ENCODE results near the gene GREB1.

GREB1 gene

DNA sequence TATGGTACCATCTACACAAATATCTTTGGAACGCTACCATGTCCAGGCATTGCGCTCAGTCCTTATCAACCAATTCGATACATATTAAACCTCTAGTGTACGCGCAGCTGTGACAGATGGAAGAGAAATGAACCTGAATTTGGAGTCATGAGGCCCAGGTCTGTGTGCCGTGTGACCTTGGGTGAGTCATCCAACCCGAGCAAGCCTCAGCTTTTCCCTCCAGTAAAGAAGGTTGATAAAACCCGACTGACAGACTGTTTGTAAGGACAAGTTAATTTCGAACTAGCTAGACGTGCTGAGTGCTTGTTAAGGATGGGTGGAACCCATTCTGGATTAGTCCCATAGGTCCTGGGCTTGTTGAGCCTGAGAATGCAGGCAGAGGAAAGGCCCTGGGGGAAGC is 28.2 kb downstream of the GREB1 start:
- H3K36me3 ChIP-seq: peaks cover 3% of the 10 kb centered on the region; the same call in 1 of the 2 replicates
- H3K27me3 ChIP-seq: no peaks in the 10 kb centered on the region
- no peak overlapping the region for H3K4me3 ChIP-seq (ENCODE audit: low read depth, low read length)
- peaks cover 8% of the 10 kb centered on the region for H3K4me1 ChIP-seq
- TF ChIP-seq, protein P1, sequence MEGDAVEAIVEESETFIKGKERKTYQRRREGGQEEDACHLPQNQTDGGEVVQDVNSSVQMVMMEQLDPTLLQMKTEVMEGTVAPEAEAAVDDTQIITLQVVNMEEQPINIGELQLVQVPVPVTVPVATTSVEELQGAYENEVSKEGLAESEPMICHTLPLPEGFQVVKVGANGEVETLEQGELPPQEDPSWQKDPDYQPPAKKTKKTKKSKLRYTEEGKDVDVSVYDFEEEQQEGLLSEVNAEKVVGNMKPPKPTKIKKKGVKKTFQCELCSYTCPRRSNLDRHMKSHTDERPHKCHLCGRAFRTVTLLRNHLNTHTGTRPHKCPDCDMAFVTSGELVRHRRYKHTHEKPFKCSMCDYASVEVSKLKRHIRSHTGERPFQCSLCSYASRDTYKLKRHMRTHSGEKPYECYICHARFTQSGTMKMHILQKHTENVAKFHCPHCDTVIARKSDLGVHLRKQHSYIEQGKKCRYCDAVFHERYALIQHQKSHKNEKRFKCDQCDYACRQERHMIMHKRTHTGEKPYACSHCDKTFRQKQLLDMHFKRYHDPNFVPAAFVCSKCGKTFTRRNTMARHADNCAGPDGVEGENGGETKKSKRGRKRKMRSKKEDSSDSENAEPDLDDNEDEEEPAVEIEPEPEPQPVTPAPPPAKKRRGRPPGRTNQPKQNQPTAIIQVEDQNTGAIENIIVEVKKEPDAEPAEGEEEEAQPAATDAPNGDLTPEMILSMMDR (IDR thresholded peaks at IDR 0.05; ENCODE audit: low read depth, low read length): no peak
- H3K9me3 ChIP-seq: no peaks in the 10 kb centered on the region
- DNase-seq: no peak

DNA sequence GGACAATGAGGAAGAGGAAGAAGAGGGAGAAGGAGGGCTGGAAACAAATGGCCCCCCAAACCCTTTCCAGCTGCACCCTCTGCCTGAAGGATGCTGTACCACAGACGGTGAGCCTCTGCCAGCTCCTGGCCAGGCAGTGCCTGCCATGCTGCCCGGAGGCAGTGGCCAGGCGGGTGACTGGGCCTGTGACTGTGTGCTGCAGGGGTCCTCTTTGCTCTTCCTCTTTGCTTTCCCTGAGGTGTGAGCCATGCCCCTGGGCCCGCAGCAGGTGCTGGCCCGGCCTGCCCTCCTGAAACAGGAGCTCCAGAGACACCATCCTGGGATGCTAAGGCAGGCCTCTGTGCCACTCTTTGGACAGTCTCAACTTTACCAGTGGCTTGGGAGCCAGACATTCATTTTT is 28.6 kb downstream of the GREB1 start:
- Histone ChIP-seq H3K4me1 (peaks cover 8% of the 10 kb centered on the region), H3K27me3 (no peaks in the 10 kb centered on the region), H3K4me3 (ENCODE audit: low read depth, low read length) (no peak overlapping the region), H3K9me3 (no peaks in the 10 kb centered on the region), H3K36me3 (peaks cover 3% of the 10 kb centered on the region; the same call in 1 of the 2 replicates)
- no peak for DNase-seq
- TF ChIP-seq, protein P1 (IDR thresholded peaks at IDR 0.05; ENCODE audit: low read depth, low read length): no peak

DNA sequence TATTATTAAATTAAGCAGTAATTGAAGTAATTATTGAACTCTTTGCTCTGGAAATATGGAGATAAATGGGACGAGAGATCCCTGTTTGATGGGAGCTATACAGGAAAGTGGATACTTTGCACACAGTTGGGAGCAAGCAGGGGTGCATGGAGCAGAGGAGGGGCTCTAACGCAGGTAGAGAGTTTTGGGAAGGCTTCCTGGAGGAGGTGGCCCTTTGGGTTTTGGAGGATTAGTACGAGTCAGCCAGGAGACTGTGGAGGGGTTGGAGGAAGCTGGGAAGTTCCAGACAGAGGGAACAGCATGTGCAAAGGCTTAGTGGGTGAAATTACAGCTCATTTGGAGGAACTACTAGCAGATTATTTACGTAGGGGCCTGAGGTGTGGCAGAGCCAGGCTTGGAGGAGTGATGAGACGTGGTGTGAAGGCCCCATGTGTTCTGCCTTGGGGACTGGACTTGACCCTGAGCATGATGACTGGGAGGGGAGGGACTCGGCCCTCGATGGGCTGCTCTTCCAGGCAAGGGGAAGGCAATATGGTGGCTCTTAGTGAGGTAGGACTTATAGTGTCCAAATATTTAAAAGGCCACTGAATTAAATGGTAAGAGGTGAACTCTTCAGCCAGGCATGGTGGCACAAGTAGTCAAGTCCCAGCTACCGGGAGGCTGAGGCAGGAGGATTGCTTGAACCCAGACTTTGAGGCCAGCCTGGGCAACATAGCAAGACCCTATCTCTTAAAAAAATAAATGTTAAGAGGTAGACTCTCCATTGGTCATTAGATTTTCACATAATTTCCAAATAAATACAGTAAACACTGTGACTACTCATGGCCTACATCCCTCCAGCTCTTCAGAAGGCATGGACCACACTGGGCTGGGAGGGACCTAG is 30.2 kb downstream of the GREB1 start:
- peaks cover 3% of the 10 kb centered on the region; the same call in 1 of the 2 replicates for H3K36me3 ChIP-seq
- DNase-seq: no peak

DNA sequence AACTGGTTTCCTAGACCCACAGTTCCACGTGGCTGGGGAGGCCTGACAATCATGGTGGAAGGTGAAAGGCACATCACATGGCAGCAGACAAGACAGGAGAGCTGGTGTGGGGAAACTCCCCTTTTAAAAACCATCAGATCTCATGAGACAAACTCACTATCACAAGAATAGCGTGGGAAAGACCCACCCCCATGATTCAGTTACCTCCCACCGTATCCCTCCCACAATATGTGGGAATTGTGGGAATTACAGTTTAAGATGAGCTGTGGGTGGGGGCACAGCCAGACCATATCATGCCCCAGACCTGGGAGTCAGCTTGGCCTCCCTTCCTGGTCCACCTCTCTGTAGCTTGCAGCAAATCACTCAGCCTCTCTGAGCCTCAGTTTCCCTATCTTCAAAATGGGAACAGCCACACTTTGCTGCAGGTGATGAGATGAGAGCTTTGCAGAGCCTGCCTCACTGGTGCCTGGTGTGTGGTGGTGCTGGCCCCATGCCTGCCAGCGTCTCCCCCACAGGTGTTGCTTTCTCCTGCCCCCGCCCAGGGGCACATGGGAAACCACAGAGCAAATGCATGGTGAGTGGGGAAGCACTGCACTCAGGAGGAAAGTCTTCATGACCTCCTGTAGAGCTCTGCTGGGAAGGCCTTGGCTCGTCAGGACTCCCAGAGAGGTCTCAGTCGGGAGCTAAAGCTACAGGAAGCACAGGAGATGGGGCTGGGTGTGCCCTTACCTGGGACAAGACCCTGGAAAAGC is 31.1 kb downstream of the GREB1 start:
- no peak for DNase-seq
- Histone ChIP-seq H3K9me3 (no peaks in the 10 kb centered on the region), H3K4me3 (ENCODE audit: low read depth, low read length) (no peak overlapping the region), H3K36me3 (peaks cover 3% of the 10 kb centered on the region; the same call in 1 of the 2 replicates), H3K27me3 (no peaks in the 10 kb centered on the region), H3K4me1 (no peaks in the 10 kb centered on the region)
- TF ChIP-seq, protein P1 (IDR thresholded peaks at IDR 0.05; ENCODE audit: low read depth, low read length): no peak

More for the DNA sequence above, 30.2 kb downstream of the GREB1 start:
- TF ChIP-seq, protein P1 (IDR thresholded peaks at IDR 0.05; ENCODE audit: low read depth, low read length): no peak
- Histone ChIP-seq H3K9me3 (no peaks in the 10 kb centered on the region), H3K27me3 (no peaks in the 10 kb centered on the region), H3K4me1 (no peaks in the 10 kb centered on the region), H3K4me3 (ENCODE audit: low read depth, low read length) (no peak overlapping the region)

DNA sequence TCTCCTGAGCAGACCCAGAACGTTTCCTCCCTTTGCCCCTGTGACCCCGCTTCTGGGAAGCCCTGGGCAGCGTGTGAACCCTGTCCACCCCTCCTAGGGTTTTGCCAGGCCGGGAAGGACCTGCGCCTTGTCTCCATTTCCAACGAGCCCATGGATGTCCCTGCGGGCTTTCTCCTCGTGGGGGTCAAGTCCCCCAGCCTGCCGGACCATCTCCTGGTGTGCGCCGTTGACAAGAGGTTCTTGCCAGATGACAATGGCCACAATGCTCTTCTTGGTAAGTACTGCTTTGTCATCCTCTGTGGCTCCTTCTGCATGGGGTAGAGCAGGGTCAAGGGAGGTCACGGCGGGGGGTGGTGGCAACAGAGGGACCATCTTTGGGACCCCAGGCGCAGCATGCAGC is 32.5 kb downstream of the GREB1 start:
- Histone ChIP-seq H3K27me3 (no peaks in the 10 kb centered on the region), H3K4me1 (no peaks in the 10 kb centered on the region), H3K9me3 (no peaks in the 10 kb centered on the region), H3K36me3 (peaks cover 3% of the 10 kb centered on the region; the same call in 1 of the 2 replicates), H3K4me3 (ENCODE audit: low read depth, low read length) (no peak overlapping the region)
- no peak for DNase-seq
- TF ChIP-seq, protein P1 (IDR thresholded peaks at IDR 0.05; ENCODE audit: low read depth, low read length): no peak
